Measurements from ENCODE around the gene RPS21. TPM values are rescaled to one million over a fixed set of nuclear protein-coding genes. Genes with fewer than 3 reads are reported as not detected.

Gene RPS21
- total and polyA plus RNA-seq, 2 of the 13 experiments (the other 11 are each of a cell fraction or from before 2014, with no cell fraction given), result 2,647 to 11,063 TPM

DNA sequence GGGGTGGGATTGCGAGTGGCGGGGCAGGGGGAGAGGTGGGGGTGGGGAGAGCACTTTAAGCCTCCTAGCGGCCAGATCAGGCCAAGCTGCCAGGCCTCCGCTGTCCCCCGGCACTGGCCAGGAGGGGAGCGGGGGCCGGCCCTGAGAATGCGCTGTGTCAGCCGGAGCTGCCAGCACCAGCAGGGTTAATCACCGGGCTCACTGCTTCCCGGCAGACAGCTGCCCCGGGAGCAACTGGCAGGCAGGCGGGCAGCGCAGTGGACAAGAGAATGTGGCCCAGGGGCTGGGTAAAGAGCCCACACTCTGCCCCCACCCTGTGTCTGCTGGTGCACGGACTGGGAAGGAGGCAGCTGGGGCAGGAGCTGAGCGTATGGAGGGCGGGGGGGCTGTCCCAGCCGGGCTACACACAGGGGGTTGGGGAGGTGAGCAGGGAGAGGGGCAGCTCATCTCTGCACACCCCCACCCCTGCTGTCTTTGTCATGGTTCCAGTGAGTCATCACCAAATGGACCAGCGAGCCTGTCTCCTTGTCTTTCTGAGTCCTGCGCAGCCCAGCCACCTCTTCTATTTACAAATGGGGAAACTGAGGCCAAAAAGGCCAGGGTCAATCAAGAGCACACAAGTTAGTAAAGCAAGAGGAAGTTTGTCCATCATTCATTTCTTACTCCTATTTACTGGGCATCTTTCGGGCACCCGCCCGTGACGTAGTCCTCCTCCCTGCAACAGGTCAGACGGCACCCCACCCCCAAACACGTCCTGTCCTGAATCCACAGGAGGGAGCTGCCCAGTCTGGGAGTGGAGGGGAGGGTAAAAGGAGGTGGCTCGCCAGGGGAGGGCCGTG, 17.7 kb upstream of the RPS21 start (continued):
- TF ChIP-seq ARNT2 (CRISPR knock-in tag; IDR thresholded peaks at IDR 0.05; ENCODE audit: low read depth) (peak; percentile 66; the same call in 1 of the 2 replicates), ONECUT2 (CRISPR knock-in tag; IDR thresholded peaks at IDR 0.05) (no peak), NBN (conservative IDR thresholded peaks at IDR 0.05) (no peak), RAD21 (CRISPR knock-in tag; IDR thresholded peaks at IDR 0.05) (peak; percentile 5; the same call in 1 of the 2 replicates), RXRB (CRISPR knock-in tag; IDR thresholded peaks at IDR 0.05; ENCODE audit: borderline replicate concordance) (no peak), ELF4 (CRISPR knock-in tag; IDR thresholded peaks at IDR 0.05; ENCODE audit: borderline replicate concordance) (no peak), GABPA (IDR thresholded peaks at IDR 0.05; ENCODE audit: low read depth, low read length) (no peak), GABPA (CRISPR knock-in tag; IDR thresholded peaks at IDR 0.05; ENCODE audit: low read depth) (no peak), U2AF1 (optimal IDR thresholded peaks at IDR 0.05; ENCODE audit: low read depth, low read length) (no peak), ZNF782 (CRISPR knock-in tag; IDR thresholded peaks at IDR 0.05; ENCODE audit: borderline replicate concordance) (peak; percentile 39; the same call in 1 of the 2 replicates), SP5 (CRISPR knock-in tag; IDR thresholded peaks at IDR 0.05; ENCODE audit: borderline replicate concordance, low read depth) (0 out of 2 replicates have a peak, but pooled peaks have one; percentile 24), HDAC1 (CRISPR knock-in tag; IDR thresholded peaks at IDR 0.05) (no peak), ZNF124 (CRISPR knock-in tag; IDR thresholded peaks at IDR 0.05) (no peak), SNAPC2 (CRISPR knock-in tag; IDR thresholded peaks at IDR 0.05) (0 out of 2 replicates have a peak, but pooled peaks have one; percentile 1), REXO4 (CRISPR knock-in tag; IDR thresholded peaks at IDR 0.05; ENCODE audit: borderline replicate concordance) (no peak), CBFB (CRISPR knock-in tag; IDR thresholded peaks at IDR 0.05) (no peak; the same call in 1 of the 2 replicates), SETDB1 (CRISPR knock-in tag; IDR thresholded peaks at IDR 0.05; ENCODE audit: borderline replicate concordance) (no peak), MAZ (IDR thresholded peaks at IDR 0.05; ENCODE audit: borderline replicate concordance, low read depth, low read length) (peak; percentile 84; the same call in 1 of the 2 replicates), MAZ (CRISPR knock-in tag; IDR thresholded peaks at IDR 0.05; ENCODE audit: low read depth) (no peak; the same call in 1 of the 2 replicates), ZNF746 (CRISPR knock-in tag; IDR thresholded peaks at IDR 0.05) (no peak), ZNF230 (CRISPR knock-in tag; IDR thresholded peaks at IDR 0.05) (peak; percentile 82; the same call in 1 of the 2 replicates), ATF1 (CRISPR knock-in tag; IDR thresholded peaks at IDR 0.05) (no peak), NKX3-1 (CRISPR knock-in tag; IDR thresholded peaks at IDR 0.05) (no peak), ZNF510 (CRISPR knock-in tag; IDR thresholded peaks at IDR 0.05; ENCODE audit: low read depth) (no peak), MBD4 (IDR thresholded peaks at IDR 0.05; ENCODE audit: borderline replicate concordance, low read length) (no peak), NAIF1 (CRISPR knock-in tag; IDR thresholded peaks at IDR 0.05; ENCODE audit: borderline replicate concordance) (no peak), ZNF557 (CRISPR knock-in tag; IDR thresholded peaks at IDR 0.05) (no peak), SPEN (CRISPR knock-in tag; IDR thresholded peaks at IDR 0.05; ENCODE audit: low read depth) (no peak), IRX3 (CRISPR knock-in tag; IDR thresholded peaks at IDR 0.05; ENCODE audit: borderline replicate concordance, low read depth) (no peak)
- TF ChIP-seq, protein P1, sequence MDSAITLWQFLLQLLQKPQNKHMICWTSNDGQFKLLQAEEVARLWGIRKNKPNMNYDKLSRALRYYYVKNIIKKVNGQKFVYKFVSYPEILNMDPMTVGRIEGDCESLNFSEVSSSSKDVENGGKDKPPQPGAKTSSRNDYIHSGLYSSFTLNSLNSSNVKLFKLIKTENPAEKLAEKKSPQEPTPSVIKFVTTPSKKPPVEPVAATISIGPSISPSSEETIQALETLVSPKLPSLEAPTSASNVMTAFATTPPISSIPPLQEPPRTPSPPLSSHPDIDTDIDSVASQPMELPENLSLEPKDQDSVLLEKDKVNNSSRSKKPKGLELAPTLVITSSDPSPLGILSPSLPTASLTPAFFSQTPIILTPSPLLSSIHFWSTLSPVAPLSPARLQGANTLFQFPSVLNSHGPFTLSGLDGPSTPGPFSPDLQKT (CRISPR knock-in tag; IDR thresholded peaks at IDR 0.05; ENCODE audit: borderline replicate concordance), result no peak
- TF ChIP-seq, protein P2, sequence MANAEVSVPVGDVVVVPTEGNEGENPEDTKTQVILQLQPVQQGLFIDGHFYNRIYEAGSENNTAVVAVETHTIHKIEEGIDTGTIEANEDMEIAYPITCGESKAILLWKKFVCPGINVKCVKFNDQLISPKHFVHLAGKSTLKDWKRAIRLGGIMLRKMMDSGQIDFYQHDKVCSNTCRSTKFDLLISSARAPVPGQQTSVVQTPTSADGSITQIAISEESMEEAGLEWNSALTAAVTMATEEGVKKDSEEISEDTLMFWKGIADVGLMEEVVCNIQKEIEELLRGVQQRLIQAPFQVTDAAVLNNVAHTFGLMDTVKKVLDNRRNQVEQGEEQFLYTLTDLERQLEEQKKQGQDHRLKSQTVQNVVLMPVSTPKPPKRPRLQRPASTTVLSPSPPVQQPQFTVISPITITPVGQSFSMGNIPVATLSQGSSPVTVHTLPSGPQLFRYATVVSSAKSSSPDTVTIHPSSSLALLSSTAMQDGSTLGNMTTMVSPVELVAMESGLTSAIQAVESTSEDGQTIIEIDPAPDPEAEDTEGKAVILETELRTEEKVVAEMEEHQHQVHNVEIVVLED (CRISPR knock-in tag; IDR thresholded peaks at IDR 0.05; ENCODE audit: borderline replicate concordance), result 0 out of 2 replicates have a peak, but pooled peaks have one; percentile 5

All from HepG2 (cell line).